ENCODE results near the gene HIVEP2. TPM values are rescaled to one million over a fixed set of nuclear protein-coding genes. Genes with fewer than 3 reads are reported as not detected.

Gene HIVEP2
- total RNA-seq, 3 donors from 2014 or later (not counting 1 experiment from before 2014, with no cell fraction given) = 14.6 to 21.6 (median 18.7) TPM

- no peak overlapping the region for H3K27ac Mint-ChIP-seq
- no peaks in the 10 kb centered on the region for H3K27me3 Mint-ChIP-seq (ENCODE audit: low read depth in 2 of 2)
- no peak for DNase-seq
- H3K27me3 ChIP-seq (ENCODE audit: control insufficient read depth, insufficient read depth, low read length) = no peaks in the 10 kb centered on the region
- H3K9me3 Mint-ChIP-seq = no peaks in the 10 kb centered on the region
- intact Hi-C loops (cut with micrococcal nuclease) = no loop called here
- TF ChIP-seq, protein P1, sequence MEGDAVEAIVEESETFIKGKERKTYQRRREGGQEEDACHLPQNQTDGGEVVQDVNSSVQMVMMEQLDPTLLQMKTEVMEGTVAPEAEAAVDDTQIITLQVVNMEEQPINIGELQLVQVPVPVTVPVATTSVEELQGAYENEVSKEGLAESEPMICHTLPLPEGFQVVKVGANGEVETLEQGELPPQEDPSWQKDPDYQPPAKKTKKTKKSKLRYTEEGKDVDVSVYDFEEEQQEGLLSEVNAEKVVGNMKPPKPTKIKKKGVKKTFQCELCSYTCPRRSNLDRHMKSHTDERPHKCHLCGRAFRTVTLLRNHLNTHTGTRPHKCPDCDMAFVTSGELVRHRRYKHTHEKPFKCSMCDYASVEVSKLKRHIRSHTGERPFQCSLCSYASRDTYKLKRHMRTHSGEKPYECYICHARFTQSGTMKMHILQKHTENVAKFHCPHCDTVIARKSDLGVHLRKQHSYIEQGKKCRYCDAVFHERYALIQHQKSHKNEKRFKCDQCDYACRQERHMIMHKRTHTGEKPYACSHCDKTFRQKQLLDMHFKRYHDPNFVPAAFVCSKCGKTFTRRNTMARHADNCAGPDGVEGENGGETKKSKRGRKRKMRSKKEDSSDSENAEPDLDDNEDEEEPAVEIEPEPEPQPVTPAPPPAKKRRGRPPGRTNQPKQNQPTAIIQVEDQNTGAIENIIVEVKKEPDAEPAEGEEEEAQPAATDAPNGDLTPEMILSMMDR (IDR thresholded peaks at IDR 0.05) = no peak
- H3K36me3 Mint-ChIP-seq = no peaks in the 10 kb centered on the region
- no peak overlapping the region for H3K27ac ChIP-seq (ENCODE audit: low read length)
- no peak overlapping the region for H3K4me3 Mint-ChIP-seq
- H3K4me3 ChIP-seq (ENCODE audit: low read length) = no peak overlapping the region
- H3K9me3 ChIP-seq (ENCODE audit: control insufficient read depth, insufficient read depth, low read length) = no peaks in the 10 kb centered on the region
- peaks cover 18 to 24% of the 10 kb centered on the region in 2 donors for H3K4me1 Mint-ChIP-seq
- no peaks in the 10 kb centered on the region for H3K36me3 ChIP-seq (ENCODE audit: control insufficient read depth, insufficient read depth, low read length)
- no peak for ATAC-seq
- no peaks in the 10 kb centered on the region for H3K4me1 ChIP-seq (ENCODE audit: control insufficient read depth, insufficient read depth, low read length)
- 86% methylated on average over 1 of the region's 2 CpGs for WGBS (ENCODE audit: insufficient coverage)
Observed at GRCh38 chr6:142863981-142864380, 81.0 kb downstream of the HIVEP2 start.

- Mint-ChIP-seq H3K4me1 (peaks cover 18 to 21% of the 10 kb centered on the region in 2 donors), H3K27ac (no peak overlapping the region), H3K27me3 (ENCODE audit: low read depth in 2 of 2) (no peaks in the 10 kb centered on the region), H3K9me3 (no peaks in the 10 kb centered on the region), H3K4me3 (no peak overlapping the region), H3K36me3 (no peaks in the 10 kb centered on the region)
- Histone ChIP-seq H3K4me3 (ENCODE audit: low read length) (no peak overlapping the region), H3K4me1 (ENCODE audit: control insufficient read depth, insufficient read depth, low read length) (peaks cover 14% of the 10 kb centered on the region), H3K9me3 (ENCODE audit: control insufficient read depth, insufficient read depth, low read length) (no peaks in the 10 kb centered on the region), H3K36me3 (ENCODE audit: control insufficient read depth, insufficient read depth, low read length) (no peaks in the 10 kb centered on the region), H3K27ac (ENCODE audit: low read length) (no peak overlapping the region), H3K27me3 (ENCODE audit: control insufficient read depth, insufficient read depth, low read length) (no peaks in the 10 kb centered on the region)
- intact Hi-C loops (cut with micrococcal nuclease) = no loop called here
- TF ChIP-seq, protein P1 (IDR thresholded peaks at IDR 0.05) = no peak
- WGBS (ENCODE audit: insufficient coverage) = 83% methylated on average over 3 of the region's 3 CpGs
- DNase-seq (no peak), ATAC-seq (no peak)
Observed at GRCh38 chr6:142861711-142862110, 83.3 kb downstream of the HIVEP2 start.

- intact Hi-C loops (cut with micrococcal nuclease) = no loop called here
- Histone ChIP-seq H3K4me1 (ENCODE audit: control insufficient read depth, insufficient read depth, low read length) (peaks cover 22% of the 10 kb centered on the region), H3K27ac (ENCODE audit: low read length) (no peak overlapping the region), H3K36me3 (ENCODE audit: control insufficient read depth, insufficient read depth, low read length) (no peaks in the 10 kb centered on the region), H3K9me3 (ENCODE audit: control insufficient read depth, insufficient read depth, low read length) (no peaks in the 10 kb centered on the region), H3K27me3 (ENCODE audit: control insufficient read depth, insufficient read depth, low read length) (no peaks in the 10 kb centered on the region), H3K4me3 (ENCODE audit: low read length) (no peak overlapping the region)
- no peak overlapping the region for H3K4me3 Mint-ChIP-seq
- TF ChIP-seq, protein P1 (IDR thresholded peaks at IDR 0.05) = no peak
- H3K9me3 Mint-ChIP-seq = no peaks in the 10 kb centered on the region
- H3K36me3 Mint-ChIP-seq = no peaks in the 10 kb centered on the region
- ATAC-seq (no peak), DNase-seq (peak in 1 of 2 donors; percentile 55)
- H3K27me3 Mint-ChIP-seq (ENCODE audit: low read depth in 2 of 2) = no peaks in the 10 kb centered on the region
- H3K27ac Mint-ChIP-seq = no peak overlapping the region
- 96% methylated on average over 6 of the region's 6 CpGs for WGBS (ENCODE audit: insufficient coverage)
- peaks cover 28 to 29% of the 10 kb centered on the region in 2 donors for H3K4me1 Mint-ChIP-seq
Observed at GRCh38 chr6:142860498-142860897, 84.5 kb downstream of the HIVEP2 start.

All from natural killer cell (primary cell).